Loucy (cell line): ENCODE results near the gene RAB14.

ENCODE experiments used
- CTCF ChIP-seq: fragments of 200-600 bp; sonication (generic); conservative IDR thresholded peaks from 2 replicates; pipeline ENCODE4 v1.5.1; 2014; ENCODE audit warnings: mild to moderate bottlenecking, antibody characterized with exemption, low read length
- EZH2phosphoT487 ChIP-seq: fragments of 200-600 bp; IDR thresholded peaks from 2 replicates; pipeline ENCODE4 v1.6.1; 2018; ENCODE audit warnings: antibody characterized with exemption, mild to moderate bottlenecking, moderate library complexity, borderline replicate concordance

GRCh38 chr9:121200356-121200755, 1.3 kb downstream of the RAB14 start:
- TF ChIP-seq CTCF (no peak), EZH2phosphoT487 (no peak)
